ENCODE measurements around the gene IL7R. TPM values are rescaled to one million over a fixed set of nuclear protein-coding genes. Genes with fewer than 3 reads are reported as not detected.

Gene IL7R
- total and polyA plus RNA-seq, 10 of the 15 experiments (the other 5 are each of a cell fraction or from before 2014, with no cell fraction given), result 0.40 to 21.1 (median 0.85) TPM

- TF ChIP-seq SMARCA5 (IDR thresholded peaks at IDR 0.05), result peak; percentile 73; the same call in 1 of the 2 replicates
- no peak for TF ChIP-seq BMI1 (IDR thresholded peaks at IDR 0.05; ENCODE audit: borderline replicate concordance)
- no peak for TF ChIP-seq ZSCAN29 (IDR thresholded peaks at IDR 0.05)
- TF ChIP-seq ZNF592 (IDR thresholded peaks at IDR 0.05), result peak; percentile 11; the same call in 1 of the 2 replicates
- no peak for TF ChIP-seq NRF1 (conservative IDR thresholded peaks at IDR 0.05; ENCODE audit: low read depth, low read length)
- no peak for TF ChIP-seq TCF7 (IDR thresholded peaks at IDR 0.05; ENCODE audit: borderline replicate concordance)
- no peak for TF ChIP-seq HDAC6 (IDR thresholded peaks at IDR 0.05; ENCODE audit: unreplicated experiment)
- TF ChIP-seq HCFC1 (IDR thresholded peaks at IDR 0.05; ENCODE audit: low read length), result no peak
- TF ChIP-seq ATF2 (IDR thresholded peaks at IDR 0.05; ENCODE audit: low read length), result no peak
- TF ChIP-seq ETV6 (conservative IDR thresholded peaks at IDR 0.05 in 1 of 2, IDR thresholded peaks at IDR 0.05 in 1 of 2; ENCODE audit: borderline replicate concordance in 1 of 2, low read depth in 1 of 2), result no peak
- TF ChIP-seq CTCF (IDR thresholded peaks at IDR 0.05 in 2 of 3, conservative IDR thresholded peaks at IDR 0.05 in 1 of 3; ENCODE audit: control insufficient read depth in 2 of 3, extremely low read depth in 1 of 3, insufficient read depth in 1 of 3, low read depth in 3 of 3, low read length in 3 of 3), result peak; percentile 78 to 83 (median 82)
- peak; percentile 67 for TF ChIP-seq MAX (IDR thresholded peaks at IDR 0.05; ENCODE audit: low read depth, low read length)
- TF ChIP-seq BHLHE40 (IDR thresholded peaks at IDR 0.05; ENCODE audit: borderline replicate concordance in 1 of 2, low read depth in 2 of 2, low read length in 1 of 2), result 0 out of 4 replicates have a peak, but pooled peaks of 1 of the 2 experiments have one; percentile 13
- no peak for TF ChIP-seq TARDBP (IDR thresholded peaks at IDR 0.05; ENCODE audit: borderline replicate concordance)
- peak; percentile 17 to 25; a peak in 1 of 4 replicates for TF ChIP-seq IKZF2 (IDR thresholded peaks at IDR 0.05)
- no peak for TF ChIP-seq CEBPZ (IDR thresholded peaks at IDR 0.05; ENCODE audit: low read depth, low read length)
- TF ChIP-seq JUND (IDR thresholded peaks at IDR 0.05; ENCODE audit: low read depth, low read length), result no peak
- TF ChIP-seq LARP7 (IDR thresholded peaks at IDR 0.05), result peak; percentile 74
These were observed 68.4 kb downstream of the IL7R start (continued) for GRCh38 chr5:35924950-35925722.

Data from GM12878 (cell line).